Measurements from ENCODE around the gene MAST4. TPM values are rescaled to one million over a fixed set of nuclear protein-coding genes. Genes with fewer than 3 reads are reported as not detected.

Gene MAST4
- total and polyA plus RNA-seq, 2 of the 13 experiments (the other 11 are each of a cell fraction or from before 2014, with no cell fraction given): 3.4 to 3.7 TPM

DNA sequence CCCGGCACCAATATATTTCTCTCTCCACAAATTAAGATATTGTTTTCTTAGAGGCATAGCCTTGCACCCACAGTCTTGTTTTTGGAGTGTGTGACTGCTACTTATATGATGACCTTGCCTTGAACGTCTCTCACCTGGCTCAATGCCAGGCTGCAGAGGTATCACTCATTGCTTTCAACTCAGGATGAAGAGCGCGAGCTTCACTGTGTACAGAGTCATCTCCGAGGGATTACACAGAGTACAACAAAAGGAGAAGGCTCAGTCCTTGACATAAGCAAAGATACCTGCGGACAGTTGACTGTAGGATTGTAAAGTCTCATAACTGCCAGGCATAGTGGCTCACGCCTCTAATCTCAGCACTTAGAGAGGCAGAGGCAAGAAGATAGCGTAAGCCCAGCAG, 546.6 kb downstream of the MAST4 start (continued):
- no peak for TF ChIP-seq FOXP4 (CRISPR knock-in tag; IDR thresholded peaks at IDR 0.05)
- TF ChIP-seq SIX4 (CRISPR knock-in tag; IDR thresholded peaks at IDR 0.05): no peak
- no peak for TF ChIP-seq ZFP1 (CRISPR knock-in tag; IDR thresholded peaks at IDR 0.05)
- TF ChIP-seq ZNF839 (CRISPR knock-in tag; IDR thresholded peaks at IDR 0.05; ENCODE audit: borderline replicate concordance): no peak
- no peak for TF ChIP-seq IRF9 (CRISPR knock-in tag; IDR thresholded peaks at IDR 0.05; ENCODE audit: borderline replicate concordance)
- no peak for TF ChIP-seq ZNF337 (CRISPR knock-in tag; IDR thresholded peaks at IDR 0.05; ENCODE audit: borderline replicate concordance, low read depth)
- 0 out of 4 replicates have a peak, but pooled peaks of 1 of the 2 experiments have one; percentile 10 for TF ChIP-seq EP300 (IDR thresholded peaks at IDR 0.05; ENCODE audit: low read depth in 2 of 2, low read length in 2 of 2)
- TF ChIP-seq EP300 (CRISPR knock-in tag; IDR thresholded peaks at IDR 0.05; ENCODE audit: borderline replicate concordance): no peak
- TF ChIP-seq, protein P1, sequence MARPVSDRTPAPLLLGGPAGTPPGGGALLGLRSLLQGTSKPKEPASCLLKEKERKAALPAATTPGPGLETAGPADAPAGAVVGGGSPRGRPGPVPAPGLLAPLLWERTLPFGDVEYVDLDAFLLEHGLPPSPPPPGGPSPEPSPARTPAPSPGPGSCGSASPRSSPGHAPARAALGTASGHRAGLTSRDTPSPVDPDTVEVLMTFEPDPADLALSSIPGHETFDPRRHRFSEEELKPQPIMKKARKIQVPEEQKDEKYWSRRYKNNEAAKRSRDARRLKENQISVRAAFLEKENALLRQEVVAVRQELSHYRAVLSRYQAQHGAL (CRISPR knock-in tag; IDR thresholded peaks at IDR 0.05; ENCODE audit: not compliant biosample characterization): no peak
- TF ChIP-seq RAD21 (CRISPR knock-in tag; IDR thresholded peaks at IDR 0.05): no peak
- TF ChIP-seq HOMEZ (CRISPR knock-in tag; IDR thresholded peaks at IDR 0.05; ENCODE audit: low read depth): no peak
- TF ChIP-seq TEAD2 (CRISPR knock-in tag; IDR thresholded peaks at IDR 0.05): no peak
- TF ChIP-seq, protein P2, sequence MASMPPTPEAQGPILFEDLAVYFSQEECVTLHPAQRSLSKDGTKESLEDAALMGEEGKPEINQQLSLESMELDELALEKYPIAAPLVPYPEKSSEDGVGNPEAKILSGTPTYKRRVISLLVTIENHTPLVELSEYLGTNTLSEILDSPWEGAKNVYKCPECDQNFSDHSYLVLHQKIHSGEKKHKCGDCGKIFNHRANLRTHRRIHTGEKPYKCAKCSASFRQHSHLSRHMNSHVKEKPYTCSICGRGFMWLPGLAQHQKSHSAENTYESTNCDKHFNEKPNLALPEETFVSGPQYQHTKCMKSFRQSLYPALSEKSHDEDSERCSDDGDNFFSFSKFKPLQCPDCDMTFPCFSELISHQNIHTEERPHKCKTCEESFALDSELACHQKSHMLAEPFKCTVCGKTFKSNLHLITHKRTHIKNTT (CRISPR knock-in tag; IDR thresholded peaks at IDR 0.05): no peak
- TF ChIP-seq ZNF737 (CRISPR knock-in tag; IDR thresholded peaks at IDR 0.05; ENCODE audit: borderline replicate concordance): no peak
- no peak for TF ChIP-seq ZFP36L1 (CRISPR knock-in tag; IDR thresholded peaks at IDR 0.05)
- TF ChIP-seq ZBTB26 (CRISPR knock-in tag; IDR thresholded peaks at IDR 0.05; ENCODE audit: borderline replicate concordance): no peak
- TF ChIP-seq ZNF841 (CRISPR knock-in tag; IDR thresholded peaks at IDR 0.05; ENCODE audit: borderline replicate concordance): no peak
- TF ChIP-seq, protein P3, sequence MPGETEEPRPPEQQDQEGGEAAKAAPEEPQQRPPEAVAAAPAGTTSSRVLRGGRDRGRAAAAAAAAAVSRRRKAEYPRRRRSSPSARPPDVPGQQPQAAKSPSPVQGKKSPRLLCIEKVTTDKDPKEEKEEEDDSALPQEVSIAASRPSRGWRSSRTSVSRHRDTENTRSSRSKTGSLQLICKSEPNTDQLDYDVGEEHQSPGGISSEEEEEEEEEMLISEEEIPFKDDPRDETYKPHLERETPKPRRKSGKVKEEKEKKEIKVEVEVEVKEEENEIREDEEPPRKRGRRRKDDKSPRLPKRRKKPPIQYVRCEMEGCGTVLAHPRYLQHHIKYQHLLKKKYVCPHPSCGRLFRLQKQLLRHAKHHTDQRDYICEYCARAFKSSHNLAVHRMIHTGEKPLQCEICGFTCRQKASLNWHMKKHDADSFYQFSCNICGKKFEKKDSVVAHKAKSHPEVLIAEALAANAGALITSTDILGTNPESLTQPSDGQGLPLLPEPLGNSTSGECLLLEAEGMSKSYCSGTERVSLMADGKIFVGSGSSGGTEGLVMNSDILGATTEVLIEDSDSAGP (CRISPR knock-in tag; IDR thresholded peaks at IDR 0.05; ENCODE audit: borderline replicate concordance): no peak

Data from HepG2 (cell line).